PC-9 (cell line): ENCODE data around the gene DDOST.

Experiments
- CTCF ChIP-seq: fragments of 200-600 bp; sonication (generic); conservative IDR thresholded peaks from 2 replicates; pipeline ENCODE4 v1.6.1; 2017; ENCODE audit warnings: mixed run types, antibody characterized with exemption, mild to moderate bottlenecking, moderate library complexity
- EZH2 ChIP-seq: fragments of 200-600 bp; sonication (generic); IDR thresholded peaks from 2 replicates; pipeline ENCODE4 v1.8.0; 2017; ENCODE audit warnings: antibody characterized with exemption, low read depth

- TF ChIP-seq EZH2, result no peak
- TF ChIP-seq CTCF, result no peak
Observed at GRCh38 chr1:20695515-20695914, 34.3 kb upstream of the DDOST start.
